Measurements from ENCODE around the gene CRYGC.
"Not testable (repeated sequence)": the region's sequence is repeated elsewhere in the genome, so short reads cannot be mapped to it uniquely, and the experiment has no call there.

Gene CRYGC

GRCh38 chr2:208135794-208136715 is 6.4 kb upstream of the CRYGC start:
- H3K4me1 ChIP-seq (ENCODE audit: control insufficient read depth, insufficient read depth, low read length): no peaks in the 10 kb centered on the region
- no peaks in the 10 kb centered on the region for H3K27me3 ChIP-seq (ENCODE audit: control insufficient read depth in 1 of 2, insufficient read depth in 2 of 2, low read length in 2 of 2)
- H3K9ac ChIP-seq (ENCODE audit: low read length in 2 of 2): no peak overlapping the region
- no peak overlapping the region for H3K27ac ChIP-seq (ENCODE audit: low read length)
- no peak overlapping the region for H3K4me3 ChIP-seq (ENCODE audit: low read length in 2 of 2)
- H3K36me3 ChIP-seq (ENCODE audit: control insufficient read depth in 2 of 2, insufficient read depth in 2 of 2, low read length in 2 of 2): no peaks in the 10 kb centered on the region
- H3K9me3 ChIP-seq (ENCODE audit: control insufficient read depth in 2 of 2, low read length in 2 of 2): no peaks in the 10 kb centered on the region

GRCh38 chr2:208134928-208135586 is 5.4 kb upstream of the CRYGC start:
- Histone ChIP-seq H3K27me3 (ENCODE audit: control insufficient read depth in 1 of 2, insufficient read depth in 2 of 2, low read length in 2 of 2) (no peaks in the 10 kb centered on the region), H3K9ac (ENCODE audit: low read length in 2 of 2) (no peak overlapping the region), H3K36me3 (ENCODE audit: control insufficient read depth in 2 of 2, insufficient read depth in 2 of 2, low read length in 2 of 2) (no peaks in the 10 kb centered on the region), H3K9me3 (ENCODE audit: control insufficient read depth in 2 of 2, low read length in 2 of 2) (no peaks in the 10 kb centered on the region), H3K4me3 (ENCODE audit: low read length in 2 of 2) (no peak overlapping the region), H3K27ac (ENCODE audit: low read length) (no peak overlapping the region), H3K4me1 (ENCODE audit: control insufficient read depth, insufficient read depth, low read length) (no peaks in the 10 kb centered on the region)

- Histone ChIP-seq H3K9ac (ENCODE audit: low read length in 2 of 2) (no peak overlapping the region), H3K9me3 (ENCODE audit: control insufficient read depth in 2 of 2, low read length in 2 of 2) (no peaks in the 10 kb centered on the region), H3K36me3 (ENCODE audit: control insufficient read depth in 2 of 2, insufficient read depth in 2 of 2, low read length in 2 of 2) (no peaks in the 10 kb centered on the region), H3K4me3 (ENCODE audit: low read length in 2 of 2) (no peak overlapping the region), H3K27ac (ENCODE audit: low read length) (no peak overlapping the region), H3K4me1 (ENCODE audit: control insufficient read depth, insufficient read depth, low read length) (no peaks in the 10 kb centered on the region), H3K27me3 (ENCODE audit: control insufficient read depth in 1 of 2, insufficient read depth in 2 of 2, low read length in 2 of 2) (peaks cover 2% of the 10 kb centered on the region in 2 donors)
Observed at GRCh38 chr2:208130712-208131110, 1.1 kb upstream of the CRYGC start.

GRCh38 chr2:208128136-208128535 is 1.5 kb downstream of the CRYGC start:
- Histone ChIP-seq H3K9me3 (ENCODE audit: control insufficient read depth in 2 of 2, low read length in 2 of 2) (no peaks in the 10 kb centered on the region), H3K27ac (ENCODE audit: low read length) (no peak overlapping the region), H3K4me3 (ENCODE audit: low read length in 2 of 2) (no peak overlapping the region), H3K4me1 (ENCODE audit: control insufficient read depth, insufficient read depth, low read length) (peaks cover 5% of the 10 kb centered on the region), H3K27me3 (ENCODE audit: control insufficient read depth in 1 of 2, insufficient read depth in 2 of 2, low read length in 2 of 2) (peaks cover 2 to 16% of the 10 kb centered on the region in 2 donors), H3K9ac (ENCODE audit: low read length in 2 of 2) (no peak overlapping the region), H3K36me3 (ENCODE audit: control insufficient read depth in 2 of 2, insufficient read depth in 2 of 2, low read length in 2 of 2) (no peaks in the 10 kb centered on the region)

GRCh38 chr2:208127090-208127489 is 2.5 kb downstream of the CRYGC start:
- H3K9me3 ChIP-seq (ENCODE audit: control insufficient read depth in 2 of 2, low read length in 2 of 2): no peaks in the 10 kb centered on the region
- H3K4me3 ChIP-seq (ENCODE audit: low read length in 2 of 2): no peak overlapping the region
- H3K4me1 ChIP-seq (ENCODE audit: control insufficient read depth, insufficient read depth, low read length): peaks cover 5% of the 10 kb centered on the region
- no peak overlapping the region for H3K9ac ChIP-seq (ENCODE audit: low read length in 2 of 2)
- no peaks in the 10 kb centered on the region for H3K36me3 ChIP-seq (ENCODE audit: control insufficient read depth in 2 of 2, insufficient read depth in 2 of 2, low read length in 2 of 2)
- H3K27ac ChIP-seq (ENCODE audit: low read length): no peak overlapping the region
- peaks cover 2 to 16% of the 10 kb centered on the region in 2 donors for H3K27me3 ChIP-seq (ENCODE audit: control insufficient read depth in 1 of 2, insufficient read depth in 2 of 2, low read length in 2 of 2)

- Histone ChIP-seq H3K4me3 (ENCODE audit: low read length in 2 of 2) (no peak overlapping the region), H3K36me3 (ENCODE audit: control insufficient read depth in 2 of 2, insufficient read depth in 2 of 2, low read length in 2 of 2) (no peaks in the 10 kb centered on the region), H3K9ac (ENCODE audit: low read length in 2 of 2) (no peak overlapping the region), H3K9me3 (ENCODE audit: control insufficient read depth in 2 of 2, low read length in 2 of 2) (no peaks in the 10 kb centered on the region), H3K4me1 (ENCODE audit: control insufficient read depth, insufficient read depth, low read length) (peaks cover 5% of the 10 kb centered on the region), H3K27ac (ENCODE audit: low read length) (no peak overlapping the region), H3K27me3 (ENCODE audit: control insufficient read depth in 1 of 2, insufficient read depth in 2 of 2, low read length in 2 of 2) (peaks cover 2 to 16% of the 10 kb centered on the region in 2 donors)
Observed at GRCh38 chr2:208125251-208125650, 4.4 kb downstream of the CRYGC start.

- H3K36me3 ChIP-seq (ENCODE audit: control insufficient read depth in 2 of 2, insufficient read depth in 2 of 2, low read length in 2 of 2); H3K4me3 ChIP-seq (ENCODE audit: low read length in 2 of 2): not testable (repeated sequence)
Observed at GRCh38 chr2:208124013-208124715, 5.5 kb downstream of the CRYGC start, which contains the start of gene CRYGD. CRYGD (minus strand) TSS chr2:208124524; CDS start chr2:208124473, 51 bp downstream.

GRCh38 chr2:208122248-208122647 is 7.4 kb downstream of the CRYGC start:
- H3K4me1 ChIP-seq (ENCODE audit: control insufficient read depth, insufficient read depth, low read length): peaks cover 5% of the 10 kb centered on the region
- no peaks in the 10 kb centered on the region for H3K9me3 ChIP-seq (ENCODE audit: control insufficient read depth in 2 of 2, low read length in 2 of 2)
- H3K9ac ChIP-seq (ENCODE audit: low read length in 2 of 2): no peak overlapping the region
- H3K36me3 ChIP-seq (ENCODE audit: control insufficient read depth in 2 of 2, insufficient read depth in 2 of 2, low read length in 2 of 2): no peaks in the 10 kb centered on the region
- no peak overlapping the region for H3K27ac ChIP-seq (ENCODE audit: low read length)
- no peak overlapping the region for H3K4me3 ChIP-seq (ENCODE audit: low read length in 2 of 2)
- peaks cover 0 to 16% of the 10 kb centered on the region in 2 donors for H3K27me3 ChIP-seq (ENCODE audit: control insufficient read depth in 1 of 2, insufficient read depth in 2 of 2, low read length in 2 of 2)

More at GRCh38 chr2:208124013-208124715, 5.5 kb downstream of the CRYGC start, which contains the start of gene CRYGD:
- not testable (repeated sequence) for H3K4me1 ChIP-seq (ENCODE audit: control insufficient read depth, insufficient read depth, low read length); H3K9ac ChIP-seq (ENCODE audit: low read length in 2 of 2); H3K9me3 ChIP-seq (ENCODE audit: control insufficient read depth in 2 of 2, low read length in 2 of 2); H3K27ac ChIP-seq (ENCODE audit: low read length)
- H3K27me3 ChIP-seq (ENCODE audit: control insufficient read depth in 1 of 2, insufficient read depth in 2 of 2, low read length in 2 of 2): peaks cover 2 to 16% of the 10 kb centered on the region in 2 donors

- Histone ChIP-seq H3K4me3 (ENCODE audit: low read length in 2 of 2) (no peak overlapping the region), H3K4me1 (ENCODE audit: control insufficient read depth, insufficient read depth, low read length) (no peaks in the 10 kb centered on the region), H3K9me3 (ENCODE audit: control insufficient read depth in 2 of 2, low read length in 2 of 2) (no peaks in the 10 kb centered on the region), H3K27me3 (ENCODE audit: control insufficient read depth in 1 of 2, insufficient read depth in 2 of 2, low read length in 2 of 2) (no peaks in the 10 kb centered on the region), H3K27ac (ENCODE audit: low read length) (no peak overlapping the region), H3K36me3 (ENCODE audit: control insufficient read depth in 2 of 2, insufficient read depth in 2 of 2, low read length in 2 of 2) (no peaks in the 10 kb centered on the region), H3K9ac (ENCODE audit: low read length in 2 of 2) (no peak overlapping the region)
Observed at GRCh38 chr2:208118918-208119317, 10.7 kb downstream of the CRYGC start.

GRCh38 chr2:208117390-208117789 is 12.2 kb downstream of the CRYGC start:
- H3K27me3 ChIP-seq (ENCODE audit: control insufficient read depth in 1 of 2, insufficient read depth in 2 of 2, low read length in 2 of 2); H3K4me1 ChIP-seq (ENCODE audit: control insufficient read depth, insufficient read depth, low read length); H3K4me3 ChIP-seq (ENCODE audit: low read length in 2 of 2); H3K36me3 ChIP-seq (ENCODE audit: control insufficient read depth in 2 of 2, insufficient read depth in 2 of 2, low read length in 2 of 2); H3K27ac ChIP-seq (ENCODE audit: low read length); H3K9ac ChIP-seq (ENCODE audit: low read length in 2 of 2); H3K9me3 ChIP-seq (ENCODE audit: control insufficient read depth in 2 of 2, low read length in 2 of 2): not testable (repeated sequence)
